Fibroblast of skin of right biceps (primary cell): ENCODE results near the gene DSC2.
"Not testable (repeated sequence)": the region's sequence is repeated elsewhere in the genome, so short reads cannot be mapped to it uniquely, and the experiment has no call there.

Experiments used
- DNase-seq: peaks from one replicate; pipeline ENCODE4 v3.0.0-alpha.2; 2013

Gene DSC2

DNA sequence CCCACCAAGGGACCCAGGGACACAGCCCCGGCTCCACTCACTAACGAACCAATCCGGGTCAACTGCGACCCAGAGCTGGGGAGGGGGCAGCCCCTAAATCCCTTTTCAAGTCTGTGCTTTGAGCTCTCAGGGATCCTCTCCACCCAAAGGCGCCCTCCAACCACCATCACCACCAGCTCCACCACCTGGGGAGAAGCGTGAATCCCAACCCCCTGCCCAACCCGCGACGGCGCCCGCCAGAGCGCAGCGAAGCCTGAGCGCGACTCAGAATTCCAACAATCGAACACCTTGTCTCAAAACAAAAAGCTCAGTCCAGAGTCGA is 60.2 kb downstream of the DSC2 start:
- no peak for DNase-seq

DNA sequence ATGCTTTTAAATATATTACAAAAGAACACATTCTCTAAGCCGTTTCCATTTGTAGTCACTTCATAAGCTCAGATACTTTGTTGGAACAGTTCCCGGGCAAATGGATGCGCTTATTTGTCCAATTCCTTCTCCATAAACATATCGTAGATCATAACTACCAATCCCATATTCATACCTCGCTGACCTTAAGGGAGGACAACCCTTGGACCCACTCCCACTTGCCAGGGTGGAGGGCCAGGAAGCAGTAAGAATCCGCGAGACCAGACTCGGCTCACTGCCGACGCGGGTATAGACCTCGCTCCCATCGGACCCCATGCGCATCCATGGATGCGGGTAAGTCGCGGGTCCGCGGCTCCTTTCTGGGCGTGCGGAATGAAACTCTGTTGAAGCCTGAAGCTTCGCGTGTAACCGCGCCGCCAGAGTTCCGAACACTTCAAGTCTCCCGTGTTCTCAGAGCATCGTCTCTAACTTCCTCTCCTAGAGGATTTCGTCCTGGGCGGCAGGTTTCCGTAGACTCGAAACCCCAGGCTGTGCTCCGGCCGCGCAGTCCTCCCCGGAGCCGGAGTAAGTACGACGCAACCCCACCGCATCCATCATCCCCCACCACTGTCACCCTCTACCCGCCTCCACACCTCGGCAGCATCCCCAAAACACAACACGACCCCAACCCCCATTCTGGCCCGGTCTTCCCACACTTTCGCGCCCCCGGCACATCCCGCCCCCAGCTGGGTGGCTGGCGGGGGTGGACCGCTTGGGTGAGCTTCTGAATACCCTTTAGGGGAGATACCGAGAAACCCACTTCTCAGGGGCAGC is 60.7 kb downstream of the DSC2 start:
- DNase-seq: no peak

DNA sequence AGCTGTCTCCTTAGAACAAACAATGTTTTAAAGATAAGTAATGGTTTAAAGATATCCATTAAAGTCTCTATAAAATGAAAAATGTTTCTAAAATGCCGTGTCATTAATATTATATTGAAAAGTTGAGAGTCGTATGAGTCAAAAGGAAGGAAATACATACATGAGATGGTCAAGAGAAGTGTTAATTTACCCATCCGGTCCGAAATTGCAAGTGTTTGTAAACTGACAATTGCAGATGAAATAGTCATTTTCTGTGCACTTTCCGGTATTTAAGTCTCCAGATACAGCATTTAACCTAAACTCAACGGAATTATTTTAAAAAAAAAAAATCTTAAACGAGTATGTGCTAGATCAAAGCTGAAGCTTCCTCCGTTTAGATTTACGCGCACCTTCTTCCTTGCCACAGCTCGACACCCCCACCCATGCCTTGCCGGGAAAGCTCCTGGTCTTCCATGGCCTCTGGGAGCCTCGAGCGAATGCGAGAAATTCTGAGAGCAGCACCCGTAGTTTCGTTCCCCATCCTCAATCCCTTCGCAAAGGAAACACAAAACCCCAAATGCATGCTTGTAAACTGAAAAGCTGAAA is 61.4 kb downstream of the DSC2 start:
- DNase-seq: no peak

DNA sequence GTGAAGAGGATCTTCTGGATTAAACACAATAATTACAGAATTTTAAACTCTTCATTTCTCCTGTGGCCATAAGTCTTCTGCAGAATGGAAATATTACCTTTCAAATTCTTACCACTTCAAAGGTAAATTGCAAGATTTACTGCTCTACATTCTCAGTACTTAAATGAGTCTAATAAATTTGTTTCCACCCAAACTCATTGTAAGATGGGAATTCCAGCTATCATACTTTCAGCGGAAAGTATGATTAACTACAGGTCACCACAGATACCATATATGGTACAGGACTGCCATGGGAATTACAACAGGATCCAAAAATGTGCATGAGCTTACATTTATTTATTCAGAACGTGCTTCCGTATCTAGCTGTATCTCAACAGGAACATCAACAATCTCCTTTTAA is 62.8 kb downstream of the DSC2 start:
- DNase-seq: no peak

DNA sequence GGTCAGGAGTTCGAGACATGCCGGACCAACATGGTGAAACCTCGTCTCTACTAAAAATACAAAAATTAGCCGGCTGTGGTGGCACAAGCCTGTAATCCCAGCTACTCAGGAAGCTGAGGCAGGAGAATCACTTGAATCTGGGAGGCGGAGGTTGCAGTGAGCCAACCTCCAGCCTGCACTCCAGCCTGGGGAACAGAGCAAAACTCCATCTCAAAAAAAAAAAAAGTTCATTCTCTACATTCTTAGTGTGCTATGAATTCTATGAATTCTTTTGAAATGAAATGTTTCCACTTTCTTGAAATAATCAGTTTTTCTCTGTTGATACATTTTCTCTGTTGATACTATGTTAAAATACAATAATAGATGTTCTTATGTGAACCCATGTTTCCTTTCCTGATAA is 64.5 kb downstream of the DSC2 start:
- DNase-seq: not testable (repeated sequence)

DNA sequence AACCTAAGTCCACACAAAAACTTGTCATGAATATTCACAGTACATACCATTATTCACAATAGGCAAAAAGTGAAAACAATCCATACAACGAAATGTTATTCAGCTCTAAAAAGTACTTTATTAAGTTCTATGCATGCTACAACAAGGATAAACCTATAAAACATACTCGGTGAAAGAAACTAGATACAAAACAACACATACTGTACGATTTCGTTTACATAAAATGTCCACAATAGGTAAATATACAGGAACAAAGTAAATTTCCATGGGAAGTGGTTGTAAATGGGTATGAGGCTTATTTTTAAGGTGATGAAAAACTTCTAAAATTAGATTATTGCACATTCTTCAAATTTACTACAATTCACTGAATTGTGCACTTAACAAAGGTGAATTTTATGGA is 67.7 kb downstream of the DSC2 start:
- DNase-seq: no peak

DNA sequence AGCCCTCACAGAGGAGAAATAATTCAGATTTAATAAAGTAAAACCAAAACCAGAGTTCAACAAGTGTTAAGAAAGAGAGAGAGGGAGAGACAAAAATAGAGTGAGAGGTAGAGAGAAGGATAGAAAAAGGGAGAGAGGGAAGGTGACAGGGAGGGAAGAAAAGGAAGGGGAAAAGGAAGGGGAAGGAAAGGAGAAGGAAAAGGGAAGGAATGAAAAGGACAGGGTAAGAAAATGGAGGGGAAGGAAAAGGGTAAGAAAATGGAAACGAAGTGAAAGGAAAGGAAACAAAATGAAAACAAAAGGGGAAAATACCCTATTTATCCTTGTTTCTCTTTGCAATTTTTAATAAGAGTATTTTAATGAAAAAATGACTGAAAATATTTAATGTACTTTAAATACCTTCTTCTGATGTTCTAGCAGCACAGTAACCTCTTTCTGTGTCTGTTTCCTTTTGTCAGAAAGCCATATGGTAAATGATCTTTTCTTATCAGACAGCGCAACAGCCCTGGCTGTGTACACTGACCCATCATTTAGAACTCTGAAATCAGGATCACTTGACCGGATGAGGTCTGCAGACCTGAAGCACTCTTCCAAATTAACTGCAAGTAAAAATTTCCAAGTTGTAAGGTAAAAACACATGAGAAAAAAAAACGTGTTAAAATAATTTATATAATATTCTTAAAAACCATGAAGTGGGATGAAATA is 71.5 kb downstream of the DSC2 start:
- no peak for DNase-seq

DNA sequence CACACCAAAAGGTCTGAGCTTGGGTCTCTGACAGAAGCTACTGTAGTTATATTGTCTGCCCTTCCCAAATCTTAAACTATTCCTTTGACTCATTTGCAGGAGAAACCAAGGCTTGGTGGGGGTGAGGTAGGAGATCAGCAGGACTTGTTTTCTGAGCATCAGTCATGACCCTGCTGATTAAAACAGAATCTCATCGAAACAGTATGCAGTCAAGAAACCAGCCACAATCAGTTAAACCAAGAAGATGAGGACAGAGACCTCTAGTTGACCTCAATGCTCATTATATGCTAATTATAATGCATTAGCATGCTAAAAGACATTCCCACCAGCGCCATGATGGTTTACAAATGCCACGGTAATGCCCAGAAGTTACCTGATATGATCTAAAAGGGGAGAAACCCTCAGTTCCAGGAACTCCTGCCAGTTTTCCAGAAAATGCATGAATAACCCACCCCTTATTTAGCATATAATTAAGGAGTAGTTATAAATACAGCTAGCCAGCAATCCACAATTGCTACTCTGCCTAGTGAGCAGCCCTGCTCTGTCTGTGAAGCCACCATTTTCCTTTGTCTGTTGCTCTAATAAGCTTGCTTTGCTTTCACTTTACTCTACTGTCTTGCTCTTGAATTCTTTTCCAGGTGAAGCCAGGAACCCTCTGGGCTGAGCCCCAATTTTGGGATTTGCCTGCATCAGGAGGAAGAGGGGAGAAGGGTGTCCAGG is 86.3 kb downstream of the DSC2 start:
- DNase-seq: no peak

DNA sequence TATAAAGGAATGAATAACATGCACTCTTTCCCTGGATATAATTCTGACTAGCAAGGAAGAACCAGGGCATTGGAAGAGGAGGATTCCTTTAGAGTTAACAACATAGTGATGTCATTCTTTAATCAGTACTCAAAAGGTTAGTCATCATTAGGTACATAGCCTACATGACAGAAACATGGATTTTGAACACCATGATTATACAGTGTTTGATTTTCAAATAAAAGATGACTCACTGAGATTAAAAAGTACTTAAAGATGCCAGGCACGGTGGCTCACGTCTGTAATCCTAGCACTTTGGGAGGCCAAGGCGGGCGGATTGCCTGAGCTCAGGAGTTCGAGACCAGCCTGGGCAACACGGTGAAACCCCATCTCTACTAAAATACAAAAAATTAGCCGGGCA is 90.8 kb downstream of the DSC2 start:
- DNase-seq: peak; percentile 66

DNA sequence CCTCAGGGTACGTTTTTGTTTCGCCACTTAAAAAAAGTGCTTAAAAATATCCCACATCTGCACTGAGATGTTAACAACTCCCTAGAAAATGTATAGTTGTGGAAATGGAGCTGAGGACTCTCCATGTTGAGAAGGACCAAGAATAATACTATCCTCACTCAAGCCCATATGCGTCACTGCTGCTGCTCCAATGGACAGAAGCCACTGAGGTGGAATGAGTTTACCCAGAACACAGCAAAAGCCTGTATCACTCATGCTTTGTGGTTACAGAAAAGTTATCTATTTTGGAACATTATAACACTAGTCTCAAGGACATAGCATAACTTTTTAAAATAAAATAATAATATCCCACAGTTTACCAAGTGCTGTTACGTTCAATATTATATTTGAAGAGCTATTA is 91.6 kb downstream of the DSC2 start:
- DNase-seq: no peak
